NCI-H524 treated with DMSO at 0.1 percent for 48 hours (cell line): ENCODE measurements around the gene TOM1L2.
"Not testable (repeated sequence)": the region's sequence is repeated elsewhere in the genome, so short reads cannot be mapped to it uniquely, and the experiment has no call there.

Experiments
- DNase-seq: peaks from one replicate; lab custom pipeline; 2025; lab: John Stamatoyannopoulos, UW

The TOM1L2 gene

DNA sequence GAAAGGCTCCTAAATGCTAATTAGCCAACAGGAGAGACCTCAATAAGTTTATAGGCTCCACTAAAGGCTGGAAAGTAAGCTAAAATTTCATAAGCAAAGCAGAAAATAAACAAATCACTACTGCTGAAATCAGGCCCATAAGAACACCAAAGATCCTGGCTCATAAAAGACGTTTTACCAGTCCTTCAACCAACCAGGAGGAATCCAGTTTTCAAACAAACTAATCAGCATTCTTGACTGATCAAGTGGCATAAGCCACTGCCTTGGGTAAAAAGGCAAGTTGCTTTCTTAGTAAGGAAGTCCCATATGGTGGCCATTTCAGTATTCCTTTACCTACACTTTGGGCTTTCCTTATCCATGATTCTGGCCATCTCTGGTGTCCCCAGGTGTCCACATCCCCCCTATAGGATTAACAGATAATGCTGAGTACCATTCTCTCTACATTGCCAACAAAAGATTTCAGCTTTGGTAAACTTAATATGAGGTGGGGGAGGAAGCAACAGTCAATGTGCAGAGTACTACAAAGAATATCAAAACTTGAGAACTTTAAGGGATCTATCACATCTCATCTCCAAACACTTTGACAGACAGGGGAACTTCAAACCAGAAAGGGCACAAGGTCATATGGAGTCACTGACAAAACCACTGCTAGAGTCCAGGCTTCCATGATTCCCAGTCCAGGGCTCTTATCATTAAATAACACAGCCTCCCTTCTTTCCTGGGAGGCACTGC, 1.3 kb downstream of the TOM1L2 start:
- DNase-seq = no peak

GRCh38 chr17:17966399-17966798, 5.8 kb downstream of the TOM1L2 start:
- DNase-seq = no peak

DNA sequence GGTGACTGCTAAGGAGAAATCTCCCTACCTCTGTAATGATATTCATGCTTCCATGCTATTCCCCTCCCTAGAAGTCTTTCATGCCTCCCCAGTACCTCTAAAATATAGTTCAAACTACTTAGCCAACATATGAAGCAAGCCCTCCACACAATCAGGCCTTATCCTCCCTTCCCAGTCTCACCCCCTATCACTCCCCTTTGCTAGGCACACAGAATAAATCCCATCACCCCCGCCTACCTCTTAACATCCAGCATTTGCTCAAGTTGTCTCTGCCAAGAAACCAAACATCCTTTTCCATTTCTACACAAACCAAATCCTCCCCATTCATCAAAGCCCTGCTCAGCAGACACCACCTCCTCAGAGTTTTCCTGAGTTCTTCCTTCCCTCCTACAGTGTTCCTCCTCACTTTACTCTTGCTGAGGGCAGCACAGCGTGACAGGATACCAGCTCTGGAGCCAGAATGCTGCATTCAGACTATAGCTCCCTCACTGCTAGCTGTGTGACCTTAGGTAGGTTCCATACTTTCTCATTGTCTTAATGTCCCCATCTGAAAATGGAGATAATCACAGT, 7.0 kb downstream of the TOM1L2 start:
- no peak for DNase-seq

DNA sequence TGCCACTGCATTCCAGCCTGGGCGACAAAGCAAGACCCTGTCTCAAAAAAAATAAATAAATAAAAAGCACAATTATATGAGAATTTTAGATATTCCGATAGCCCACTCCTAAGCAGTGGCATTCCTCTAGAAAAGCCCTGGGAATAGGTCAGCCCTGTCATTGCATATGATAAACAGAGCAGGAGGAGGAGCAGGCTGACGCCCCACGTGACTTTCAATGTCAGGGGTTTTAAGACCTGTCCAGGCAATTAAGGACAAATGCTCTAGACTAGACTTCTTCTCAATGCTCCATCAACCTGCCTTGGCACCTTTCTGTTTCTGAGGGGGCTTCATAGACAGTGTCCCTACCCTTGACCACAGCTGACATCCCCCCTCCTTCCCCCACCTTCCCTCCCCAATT, 7.5 kb downstream of the TOM1L2 start:
- no peak for DNase-seq

GRCh38 chr17:17963694-17964436, 8.3 kb downstream of the TOM1L2 start:
- DNase-seq = no peak

GRCh38 chr17:17963066-17963465, 9.1 kb downstream of the TOM1L2 start:
- no peak for DNase-seq

- no peak for DNase-seq
Observed at GRCh38 chr17:17960500-17961030, 11.6 kb downstream of the TOM1L2 start.

DNA sequence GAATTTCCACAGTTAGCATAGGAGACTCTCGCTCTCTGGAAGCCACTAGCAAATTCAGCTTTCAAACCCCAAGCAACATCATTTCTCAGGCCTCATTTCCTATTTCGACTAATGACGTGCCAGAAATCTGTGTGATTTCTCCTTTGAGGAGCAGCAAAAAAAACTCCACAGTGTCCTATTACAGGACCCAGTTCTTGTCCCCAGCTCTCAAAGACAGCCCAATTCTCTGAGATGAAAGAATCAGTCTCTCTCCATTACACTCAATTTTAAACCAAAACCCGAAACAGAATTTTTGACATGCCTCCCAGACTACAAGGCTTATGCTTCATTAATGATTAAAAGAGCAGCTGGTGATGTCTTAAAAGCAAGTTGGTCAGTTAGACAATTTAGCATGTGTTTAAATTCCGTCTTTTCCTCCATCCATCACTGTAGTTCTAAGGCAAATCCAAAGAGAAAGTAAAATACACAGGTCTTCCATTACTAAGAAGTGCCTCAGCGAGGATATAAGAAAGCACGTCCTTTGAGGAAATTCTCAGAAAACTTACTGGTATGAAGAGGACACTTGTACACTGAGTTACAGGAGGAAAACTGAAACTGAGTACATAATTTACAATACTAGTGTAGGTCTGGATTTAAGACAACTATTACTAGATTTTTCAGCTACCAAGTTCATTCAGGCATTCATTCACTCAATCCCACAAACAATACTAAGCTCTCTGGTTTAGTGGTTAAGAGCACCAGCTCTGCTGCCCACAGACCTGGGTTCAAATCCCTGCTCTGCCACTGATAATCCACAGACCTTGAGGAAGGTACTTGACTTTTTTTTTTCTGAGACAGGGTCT, 12.5 kb downstream of the TOM1L2 start:
- no peak for DNase-seq

DNA sequence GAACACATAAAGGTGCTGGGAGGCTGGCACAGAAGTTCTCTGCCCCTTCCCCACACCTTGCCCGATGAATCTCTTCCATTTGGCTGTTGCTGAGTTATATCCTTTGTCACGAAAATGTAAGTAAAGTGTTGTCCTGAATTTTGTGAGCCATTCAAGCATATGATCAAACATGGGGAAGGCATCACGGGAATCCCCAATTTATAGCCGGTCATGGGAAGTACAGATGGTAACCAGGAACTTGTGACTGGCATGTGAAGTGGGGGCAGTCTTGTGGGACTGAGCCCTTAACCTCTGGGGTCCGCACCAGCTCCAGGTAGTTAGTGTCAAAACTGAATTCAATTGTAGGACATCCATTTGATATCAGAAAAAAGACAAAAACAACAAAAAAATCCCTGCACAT, 13.2 kb downstream of the TOM1L2 start:
- no peak for DNase-seq

DNA sequence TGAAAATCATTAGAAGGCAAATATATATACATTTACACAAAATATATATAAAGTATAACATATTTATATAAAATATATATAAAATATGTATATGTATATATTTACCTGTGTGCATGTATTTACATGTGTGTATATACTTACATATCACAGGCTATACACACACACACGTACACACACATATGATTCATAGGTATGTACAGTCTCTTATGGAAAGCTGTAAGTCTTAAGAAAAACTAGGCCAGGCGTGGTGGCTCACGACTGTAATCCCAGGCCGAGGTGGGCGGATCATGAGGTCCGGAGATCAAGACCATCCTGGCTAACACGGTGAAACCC, 14.7 kb downstream of the TOM1L2 start:
- DNase-seq = no peak

DNA sequence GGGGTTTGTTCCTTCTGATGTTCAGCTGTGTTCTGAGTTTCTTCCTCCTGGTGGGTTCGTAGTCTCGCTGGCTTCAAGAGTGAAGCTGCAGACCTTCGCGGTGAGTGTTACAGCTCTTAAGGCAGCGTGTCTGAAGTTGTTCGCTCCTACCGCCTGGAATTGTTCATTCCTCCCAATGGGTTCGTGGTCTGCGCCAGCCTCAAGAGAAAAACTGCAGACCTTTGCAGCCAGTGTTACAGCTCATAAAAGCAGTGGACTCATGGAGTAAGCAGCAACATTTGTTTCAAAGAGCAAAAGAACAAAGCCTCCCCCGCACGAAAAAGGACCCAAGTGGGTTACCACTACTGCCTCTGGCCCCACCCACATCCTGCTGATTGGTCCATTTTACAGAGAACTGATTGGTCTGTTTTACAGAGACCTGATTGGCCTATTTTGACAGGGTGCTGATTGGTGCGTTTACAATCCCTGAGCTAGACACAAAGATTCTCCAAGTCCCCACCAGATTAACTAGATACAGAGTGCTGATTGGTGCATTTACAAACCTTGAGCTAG, 16.3 kb downstream of the TOM1L2 start:
- not testable (repeated sequence) for DNase-seq

DNA sequence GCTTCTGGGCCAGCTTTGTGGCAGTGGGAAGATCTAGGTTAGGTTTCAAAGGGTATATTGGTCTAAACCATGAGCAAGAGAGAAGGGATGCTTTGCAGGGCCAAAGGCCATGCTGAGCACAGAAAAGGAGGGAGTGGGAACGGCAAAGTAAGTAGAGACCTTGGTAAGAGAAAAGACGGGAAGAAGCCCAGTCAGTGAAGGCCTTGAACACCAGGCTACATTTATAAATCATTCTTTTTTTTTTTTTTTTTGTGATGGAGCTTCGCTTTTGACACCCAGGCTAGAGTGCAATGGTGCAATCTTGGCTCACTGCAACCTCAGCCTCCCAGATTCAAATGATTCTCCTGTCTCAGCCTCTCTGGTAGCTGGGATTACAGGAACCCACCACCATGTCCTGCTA, 18.1 kb downstream of the TOM1L2 start:
- DNase-seq = no peak

GRCh38 chr17:17952691-17953090, 19.5 kb downstream of the TOM1L2 start:
- no peak for DNase-seq

DNA sequence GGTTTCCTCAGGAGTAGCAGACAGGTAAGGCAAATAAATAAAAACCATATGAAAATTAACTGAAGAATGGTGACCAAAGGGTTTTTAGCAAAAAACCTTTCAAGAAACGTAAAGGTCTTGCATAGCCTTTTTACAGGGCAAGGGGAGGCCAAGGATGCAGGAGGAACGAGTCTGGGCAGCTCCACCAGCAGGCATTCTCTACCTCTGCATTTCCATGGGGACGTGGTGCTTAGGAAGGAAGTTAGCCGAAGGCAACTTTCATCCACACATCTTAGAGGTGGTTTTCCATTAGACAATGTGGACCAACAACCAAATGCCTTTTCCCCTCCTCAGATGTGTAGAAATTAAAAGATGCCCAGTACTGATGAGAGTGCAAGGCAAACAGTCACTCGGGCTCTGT, 20.7 kb downstream of the TOM1L2 start:
- no peak for DNase-seq

DNA sequence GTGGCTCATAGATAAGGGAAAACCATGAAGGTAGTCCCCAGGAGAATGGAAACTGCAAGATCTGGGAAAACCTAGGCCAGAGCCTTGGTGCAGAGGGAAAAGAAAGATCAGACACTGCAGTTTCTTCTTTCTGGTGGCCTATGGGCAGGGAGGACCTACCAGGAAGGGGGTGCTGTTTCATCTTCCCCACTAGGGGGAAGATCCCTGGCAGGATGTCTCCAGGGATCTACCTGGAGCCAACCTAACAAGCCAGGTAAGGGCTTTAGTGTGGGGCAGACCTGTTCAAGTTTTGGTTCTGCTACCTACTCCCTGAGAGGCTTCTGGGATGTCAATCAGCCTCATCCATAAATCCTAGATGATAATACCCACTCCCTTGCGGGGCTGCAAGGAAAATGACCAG, 21.4 kb downstream of the TOM1L2 start:
- DNase-seq = no peak

DNA sequence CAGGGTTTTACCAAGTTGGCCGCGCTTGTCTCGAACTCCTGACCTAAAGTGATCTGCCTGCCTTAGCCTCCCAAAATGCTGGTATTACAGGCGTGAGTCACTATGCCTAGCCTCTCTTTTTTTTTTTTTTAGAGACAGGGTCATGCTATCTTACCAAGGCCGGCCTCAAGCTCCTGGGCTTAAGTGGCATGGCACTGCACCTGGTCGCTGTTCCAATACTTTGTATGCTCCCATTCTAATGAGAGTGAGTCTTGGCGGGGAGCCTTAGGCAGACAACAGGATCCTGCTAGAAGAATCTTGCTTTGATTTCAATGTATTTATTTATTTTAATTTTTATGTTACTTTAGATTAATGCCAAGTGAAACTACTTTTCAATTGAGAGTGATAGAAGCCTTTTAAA, 21.9 kb downstream of the TOM1L2 start:
- no peak for DNase-seq

GRCh38 chr17:17947966-17948365, 24.2 kb downstream of the TOM1L2 start:
- no peak for DNase-seq

- no peak for DNase-seq
Observed at GRCh38 chr17:17947309-17947708, 24.9 kb downstream of the TOM1L2 start.

DNA sequence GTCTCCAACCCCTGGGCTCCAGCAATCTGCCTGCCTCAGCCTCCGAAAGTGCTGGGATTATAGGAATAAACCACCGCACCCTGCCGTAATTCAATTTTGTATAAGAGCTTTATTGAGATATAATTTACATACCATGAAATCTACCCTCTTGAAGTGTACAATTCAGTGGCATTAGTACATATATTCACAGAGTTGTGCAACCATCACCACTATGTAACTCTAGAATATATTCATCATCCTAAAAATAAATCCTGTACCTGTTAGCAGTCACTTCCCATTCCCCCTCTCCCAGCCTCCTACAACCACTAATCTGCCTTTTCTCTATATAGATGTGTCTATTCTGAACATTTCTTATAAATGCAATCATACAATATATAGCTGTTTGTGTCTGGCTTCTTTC, 26.1 kb downstream of the TOM1L2 start:
- no peak for DNase-seq

DNA sequence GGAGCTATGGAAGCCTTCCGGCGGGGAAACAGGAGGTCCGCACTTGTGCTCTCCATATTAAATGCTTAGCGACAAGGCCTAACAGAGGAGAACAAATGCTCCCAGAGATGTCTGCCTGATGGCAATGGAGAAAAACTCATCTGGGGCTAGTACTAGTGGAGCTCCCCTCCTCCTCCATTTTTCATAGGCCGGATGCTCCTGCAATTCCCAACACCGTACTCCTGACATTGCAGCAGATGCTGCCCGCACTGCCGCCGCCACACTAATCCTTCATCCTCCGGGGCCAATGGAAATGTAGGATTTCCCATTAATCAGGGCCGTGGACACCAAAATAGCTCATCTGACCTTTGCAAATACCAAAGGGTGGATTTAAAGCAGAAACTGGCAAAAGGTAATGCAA, 27.5 kb downstream of the TOM1L2 start:
- DNase-seq = peak; percentile 15

GRCh38 chr17:17944242-17944641, 28.0 kb downstream of the TOM1L2 start:
- no peak for DNase-seq
